ENCODE results near the gene VPS9D1.

VPS9D1 gene, protein sequence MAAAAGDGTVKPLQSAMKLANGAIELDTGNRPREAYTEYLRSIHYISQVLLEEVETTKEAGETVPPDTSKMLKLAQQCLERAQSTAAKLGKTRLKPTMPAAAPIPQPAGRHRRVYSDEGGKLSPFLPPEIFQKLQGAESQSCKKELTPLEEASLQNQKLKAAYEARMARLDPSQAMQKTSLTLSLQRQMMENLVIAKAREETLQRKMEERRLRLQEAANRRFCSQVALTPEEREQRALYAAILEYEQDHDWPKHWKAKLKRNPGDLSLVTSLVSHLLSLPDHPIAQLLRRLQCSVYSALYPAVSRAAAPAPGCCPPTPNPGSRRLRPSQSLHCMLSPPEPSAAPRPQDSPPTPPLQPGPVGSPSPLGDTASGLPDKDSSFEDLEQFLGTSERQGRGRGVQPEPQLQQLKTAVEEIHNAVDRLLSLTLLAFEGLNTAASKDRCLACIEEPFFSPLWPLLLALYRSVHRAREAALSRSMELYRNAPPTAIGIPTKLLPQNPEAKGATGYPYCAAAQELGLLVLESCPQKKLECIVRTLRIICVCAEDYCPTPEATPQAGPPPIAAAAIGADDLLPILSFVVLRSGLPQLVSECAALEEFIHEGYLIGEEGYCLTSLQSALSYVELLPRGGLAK

DNA sequence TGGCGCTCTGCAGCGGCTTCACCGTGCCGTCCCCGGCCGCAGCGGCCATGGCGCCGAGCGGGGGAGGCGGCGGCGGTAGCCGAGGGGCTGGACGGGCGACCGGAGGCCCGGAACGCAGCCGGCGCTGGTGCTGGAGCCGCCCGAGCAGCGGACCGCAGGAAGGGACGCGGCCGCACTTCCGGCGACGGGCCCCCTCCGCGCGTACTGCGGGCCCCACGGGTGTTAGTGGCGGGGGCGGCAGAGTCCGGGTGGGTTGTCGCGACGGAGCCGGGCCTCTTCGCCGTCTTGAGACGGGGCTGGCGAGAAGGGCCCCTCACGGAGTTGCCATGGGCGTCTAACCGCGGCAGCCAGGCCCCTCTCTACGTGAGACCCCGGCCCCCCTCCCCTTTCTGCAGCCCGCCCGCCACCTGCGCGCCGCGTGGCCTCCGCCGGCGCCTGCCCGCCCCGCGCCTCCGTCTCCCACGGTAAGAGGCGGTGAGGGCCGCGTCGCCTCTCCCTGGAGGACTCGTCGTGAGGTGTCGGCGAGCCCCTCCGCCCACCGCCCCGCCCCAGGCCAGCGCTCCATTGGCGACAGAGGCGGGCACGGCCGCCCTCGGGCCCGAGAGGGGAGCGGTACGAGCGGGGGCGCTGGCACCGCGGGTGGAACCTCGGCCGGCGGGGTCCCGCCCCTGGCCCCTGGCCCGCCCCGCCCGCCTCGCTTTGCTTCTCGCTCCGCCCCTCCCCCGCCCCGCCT, at the start of gene VPS9D1, which contains the start of gene ZNF276:
Gene VPS9D1, minus strand, starts transcription at position 86 of the 733 bp plus-strand sequence. Its CDS starts 37 bp downstream, at position 49.
Gene ZNF276, plus strand, starts transcription at position 725 of the 733 bp plus-strand sequence. CDS start 104 bp downstream, outside the sequence.
- DNase-seq = peak; percentile 94

DNA sequence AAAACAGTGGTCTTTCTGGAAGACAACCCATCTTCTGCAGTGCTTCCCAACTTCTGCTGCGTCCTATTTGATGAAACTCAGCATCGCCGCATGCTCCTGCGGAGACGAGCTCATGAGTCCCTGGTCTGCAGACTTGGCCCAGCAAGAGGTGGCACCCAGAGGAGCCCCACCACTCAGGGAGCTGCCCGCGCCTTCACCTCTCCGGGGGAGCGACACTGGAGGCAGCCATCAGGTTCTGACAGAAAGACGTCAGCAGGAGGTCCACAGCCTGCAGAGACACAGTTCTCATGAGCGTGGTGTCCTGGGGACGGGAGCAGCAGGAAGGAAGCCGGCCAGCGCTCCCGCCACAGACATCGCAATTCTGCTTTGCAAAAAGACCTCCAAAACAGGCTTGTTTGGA, 49.7 kb upstream of the VPS9D1 start:
- no peak for DNase-seq

DNA sequence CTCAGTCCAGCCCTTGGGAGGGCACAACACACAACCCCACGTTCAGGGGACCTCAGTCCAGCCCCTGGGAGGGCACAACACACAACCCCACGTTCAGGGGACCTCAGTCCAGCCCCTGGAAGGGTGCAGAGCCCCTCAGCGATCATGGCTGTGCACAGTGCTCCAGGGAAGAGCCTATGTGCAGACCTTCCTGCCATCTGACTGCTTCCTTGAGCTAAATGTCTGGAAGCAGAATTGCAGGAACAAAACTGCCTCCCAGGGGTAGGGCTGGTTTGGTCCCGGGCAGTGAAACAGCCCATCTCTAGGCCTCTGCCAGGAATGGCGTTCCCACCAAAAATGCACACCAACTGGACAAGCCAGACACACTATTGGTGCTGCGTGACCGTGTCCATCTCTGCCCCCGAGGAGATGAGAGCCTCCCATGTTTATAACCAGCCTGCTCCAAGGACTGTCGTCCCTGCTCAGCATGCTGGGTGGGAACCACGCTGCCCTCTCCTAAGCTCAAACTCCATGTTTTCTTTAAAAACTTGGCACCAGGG, 44.7 kb upstream of the VPS9D1 start:
- no peak for DNase-seq

DNA sequence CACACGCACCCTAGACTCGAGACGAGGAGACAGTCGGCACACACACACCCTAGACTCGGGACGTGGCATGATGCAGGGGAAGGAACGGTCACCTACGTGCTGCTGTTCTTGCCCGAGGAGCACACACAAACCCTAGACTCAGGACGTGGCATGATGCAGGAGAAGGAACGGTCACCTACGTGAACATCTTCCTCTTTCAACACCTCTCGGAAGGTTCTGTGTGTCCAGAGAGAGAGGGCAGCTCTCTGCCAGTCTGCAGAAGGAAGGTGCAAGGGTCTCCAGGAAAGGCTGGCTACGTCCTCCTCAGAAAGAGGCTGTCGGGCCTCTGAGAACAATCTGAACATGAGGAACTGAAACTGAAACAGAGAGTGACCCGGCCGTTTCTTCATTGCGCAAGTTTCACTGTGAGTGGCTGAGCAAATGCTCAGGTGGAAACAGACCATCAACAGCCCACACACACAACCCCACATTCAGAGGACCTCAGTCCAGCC, 44.1 kb upstream of the VPS9D1 start:
- peak; percentile 84 for DNase-seq

DNA sequence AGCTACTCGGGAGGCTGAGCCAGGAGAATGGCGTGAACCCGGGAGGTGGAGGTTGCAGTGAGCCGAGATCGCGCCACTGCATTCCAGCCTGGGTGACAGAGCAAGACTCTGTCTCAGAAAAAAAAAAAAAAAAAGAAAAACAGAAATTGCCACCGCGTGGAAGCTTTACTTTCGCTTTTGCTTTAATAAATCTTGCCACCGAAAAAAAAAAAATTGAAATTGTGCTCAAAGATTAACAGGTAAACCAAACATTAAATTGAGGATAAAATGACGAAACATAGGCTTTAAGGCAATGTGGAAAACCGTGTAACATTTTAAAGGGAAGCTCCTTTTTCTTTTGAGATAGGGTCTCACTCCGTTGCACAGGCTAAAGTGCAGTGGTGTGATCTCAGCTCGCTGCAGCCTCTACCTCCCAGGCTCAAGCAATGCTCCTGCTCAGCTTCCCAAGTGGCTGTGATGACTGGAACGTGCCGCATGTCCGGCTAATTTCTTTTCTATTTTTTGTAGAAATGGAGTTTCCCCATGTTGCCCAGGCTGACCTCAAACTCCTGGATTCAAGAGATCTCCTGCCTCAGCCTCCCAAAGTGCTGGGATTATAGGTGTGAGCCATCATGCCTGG, 40.7 kb upstream of the VPS9D1 start:
- peak; percentile 46 for DNase-seq

DNA sequence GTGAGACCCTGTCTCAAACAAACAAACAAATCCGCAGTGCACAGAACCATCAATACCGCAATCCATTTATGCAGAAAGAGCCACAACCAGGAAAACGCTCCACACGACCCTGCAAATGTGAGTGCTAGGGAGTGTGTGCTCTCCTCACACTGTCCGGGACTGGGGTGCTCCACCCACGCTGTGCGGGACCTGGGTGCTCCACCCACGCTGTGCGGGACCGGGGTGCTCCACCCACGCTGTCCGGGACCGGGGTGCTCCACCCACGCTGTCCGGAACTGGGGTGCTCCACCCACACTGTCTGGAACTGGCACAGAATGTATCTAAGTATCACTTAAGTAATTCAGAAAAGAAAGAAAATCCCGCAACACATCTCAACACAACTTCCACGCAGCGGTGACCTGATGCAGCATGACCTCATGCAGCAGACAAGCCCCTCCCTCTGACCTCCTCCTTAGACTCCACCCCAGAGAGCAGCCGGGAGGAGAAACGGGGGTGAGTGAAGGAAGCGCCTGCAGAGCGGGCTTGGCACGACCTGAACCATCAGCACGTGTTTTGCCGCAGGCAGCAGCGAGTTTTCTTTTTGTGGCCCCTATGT, 39.1 kb upstream of the VPS9D1 start:
- DNase-seq = no peak

DNA sequence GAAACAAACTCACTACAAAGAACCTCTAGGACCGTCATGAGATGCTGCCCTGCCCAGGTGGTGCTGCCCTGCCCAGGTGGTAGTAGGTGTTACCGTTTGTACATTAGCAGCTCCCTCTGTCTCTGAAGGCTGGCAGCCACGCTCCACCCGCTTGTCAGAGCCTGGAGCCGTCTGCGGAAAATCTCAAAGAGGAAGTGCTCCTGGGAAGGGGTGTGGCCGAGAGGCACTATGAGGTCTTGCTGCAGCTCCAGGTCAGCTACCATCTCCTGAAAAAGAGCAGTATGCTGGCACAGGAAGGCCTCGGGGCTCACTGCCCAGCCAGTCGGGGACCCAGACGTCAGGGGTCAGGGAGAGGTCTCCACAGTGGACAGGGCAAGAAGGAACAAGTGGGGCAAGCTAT, 28.9 kb upstream of the VPS9D1 start:
- DNase-seq = peak; percentile 77

DNA sequence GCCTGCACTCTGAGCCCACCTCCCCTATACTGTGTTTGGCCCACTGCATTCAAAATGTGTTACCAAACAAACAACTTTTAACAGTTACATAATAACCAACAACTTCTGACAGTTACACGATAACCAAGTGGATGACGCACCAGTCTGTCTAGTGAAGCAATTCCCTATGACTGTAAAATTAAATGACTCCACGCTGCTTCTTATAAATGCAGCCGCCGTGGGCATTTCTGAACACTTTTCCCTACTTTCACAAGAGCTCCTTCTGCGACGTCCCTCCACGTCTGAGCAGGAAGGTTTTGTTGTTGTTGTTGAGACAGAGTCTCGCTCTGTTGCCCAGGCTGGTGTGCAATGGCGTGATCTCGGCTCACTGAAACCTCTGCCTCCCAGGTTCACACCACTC, 28.2 kb upstream of the VPS9D1 start:
- no peak for DNase-seq

DNA sequence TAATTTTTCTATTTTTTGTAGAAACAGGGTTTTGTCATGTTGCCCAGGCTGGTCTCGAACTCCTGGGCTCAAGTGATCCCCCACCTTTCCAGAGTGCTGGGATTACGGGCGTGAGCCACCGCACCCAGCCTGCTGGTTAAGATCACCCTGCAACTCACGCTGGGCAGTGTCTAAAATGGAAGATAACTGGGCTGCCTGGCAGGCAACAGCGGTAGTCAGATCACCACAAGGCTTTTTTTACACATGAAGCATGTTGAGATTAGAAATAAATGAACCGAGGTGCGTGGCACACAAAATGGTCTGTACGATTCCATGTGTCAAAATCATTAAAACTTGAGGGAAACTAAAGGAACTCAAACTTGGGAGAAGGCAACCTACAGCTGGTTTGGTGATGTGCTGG, 27.4 kb upstream of the VPS9D1 start:
- DNase-seq = peak; percentile 52

DNA sequence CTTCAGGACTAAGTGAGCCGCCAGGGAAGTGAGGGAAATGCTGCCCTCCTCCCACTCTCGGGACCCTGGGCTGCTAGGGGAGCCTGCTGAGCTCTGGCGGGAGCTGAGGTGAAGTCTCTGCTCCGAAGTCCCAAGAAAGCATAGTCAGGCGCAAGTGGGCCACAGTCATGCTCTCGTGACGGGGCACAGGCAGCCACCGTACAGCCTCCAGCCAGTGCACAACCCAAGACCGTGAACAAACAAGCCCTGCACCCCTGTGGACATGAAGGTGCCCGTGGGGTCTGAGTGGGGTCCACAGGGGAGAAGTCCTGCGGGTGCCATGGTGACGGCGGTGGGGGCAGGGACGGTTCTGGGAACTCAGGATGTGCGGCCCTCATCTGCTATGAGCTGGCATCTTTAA, 25.3 kb upstream of the VPS9D1 start:
- DNase-seq = no peak

DNA sequence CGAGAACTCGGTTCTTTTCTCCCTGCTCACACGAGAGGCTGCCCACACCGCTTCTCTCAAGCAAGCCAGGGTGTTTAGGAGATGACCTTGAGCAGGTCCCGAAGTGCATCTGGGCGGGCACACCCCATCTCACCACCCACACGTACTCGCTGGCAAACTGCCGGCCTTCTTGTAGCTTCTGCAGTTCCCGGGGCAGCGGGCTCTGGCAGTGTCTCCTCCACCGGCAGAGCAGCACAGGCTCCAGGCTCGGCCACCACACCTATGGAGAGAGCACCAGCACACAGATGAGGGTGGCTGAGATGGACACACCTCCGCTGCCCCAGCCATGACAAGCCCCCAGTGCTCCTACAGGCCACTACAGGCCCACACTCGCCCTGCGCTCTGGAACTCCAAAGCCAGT, 24.1 kb upstream of the VPS9D1 start:
- DNase-seq = no peak

DNA sequence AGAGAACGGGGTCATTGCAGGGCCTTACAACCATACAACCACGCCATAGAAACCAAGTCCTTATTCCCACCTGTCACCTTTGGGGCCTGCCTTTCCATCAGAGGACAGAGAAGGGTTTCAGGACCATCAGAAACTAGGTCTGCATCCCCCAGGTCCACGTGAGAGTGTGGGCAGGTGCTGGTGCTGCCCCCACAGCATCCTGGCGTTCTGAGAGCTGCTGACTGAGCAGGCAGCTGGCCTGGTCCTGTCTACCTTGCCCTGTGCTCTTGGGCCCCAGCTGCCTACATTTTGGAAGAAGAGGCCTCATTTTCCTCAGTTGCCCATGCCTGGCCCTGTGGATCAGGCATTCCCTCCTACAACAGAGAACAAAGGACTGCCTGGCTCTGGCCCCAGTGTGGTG, 22.2 kb upstream of the VPS9D1 start:
- DNase-seq = no peak

DNA sequence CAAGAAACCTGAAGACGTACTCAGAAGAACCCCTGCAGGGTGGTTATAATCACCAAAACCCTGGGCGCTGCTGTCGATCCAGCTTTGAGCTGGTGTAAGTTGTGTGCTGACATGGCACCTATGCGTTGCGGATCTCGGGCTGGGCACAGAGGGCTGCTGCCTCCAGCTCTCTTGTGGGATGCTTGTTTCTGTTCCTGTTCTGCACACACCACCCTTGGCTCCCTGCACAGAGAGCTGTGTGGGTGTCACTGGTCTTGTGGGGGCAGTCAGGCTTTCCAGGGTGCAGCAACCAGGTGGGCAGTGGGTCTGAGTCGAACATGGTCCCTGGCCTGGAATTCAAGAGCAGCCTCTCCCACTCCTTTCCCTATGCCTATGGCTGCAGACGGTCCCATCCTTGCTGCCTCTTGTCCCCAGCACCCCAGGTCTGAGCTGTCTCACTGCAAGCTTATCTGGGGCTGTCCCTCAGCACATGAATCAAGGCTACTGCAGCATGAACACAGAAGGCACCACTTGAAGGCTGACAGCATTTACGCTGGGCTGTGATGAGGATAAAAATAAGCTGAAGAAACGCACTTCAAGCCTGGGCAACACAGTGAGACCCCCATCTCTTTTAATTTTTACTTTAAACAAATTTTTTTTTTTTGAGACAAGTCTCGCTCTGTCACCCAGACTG, 20.8 kb upstream of the VPS9D1 start:
- DNase-seq = no peak

DNA sequence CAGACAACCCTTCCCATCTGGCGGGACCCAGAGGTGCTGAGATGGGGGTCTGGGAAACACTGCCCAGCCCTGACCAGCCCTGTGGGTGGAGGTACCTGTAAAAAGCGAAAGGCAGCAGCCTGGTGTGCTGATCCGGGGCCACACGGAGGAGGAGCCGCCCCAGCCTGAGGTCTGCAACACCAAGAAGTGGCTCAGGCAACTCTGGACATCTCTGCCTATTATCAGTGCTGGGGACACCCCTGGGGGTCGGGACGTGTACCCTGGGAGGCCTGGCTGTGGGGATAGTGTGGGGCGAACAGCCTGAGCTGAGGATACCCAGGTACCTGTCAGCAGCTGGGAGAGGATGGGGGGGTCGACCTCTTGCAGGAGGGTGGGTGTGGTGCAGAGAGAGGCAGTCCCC, 18.7 kb upstream of the VPS9D1 start:
- no peak for DNase-seq

DNA sequence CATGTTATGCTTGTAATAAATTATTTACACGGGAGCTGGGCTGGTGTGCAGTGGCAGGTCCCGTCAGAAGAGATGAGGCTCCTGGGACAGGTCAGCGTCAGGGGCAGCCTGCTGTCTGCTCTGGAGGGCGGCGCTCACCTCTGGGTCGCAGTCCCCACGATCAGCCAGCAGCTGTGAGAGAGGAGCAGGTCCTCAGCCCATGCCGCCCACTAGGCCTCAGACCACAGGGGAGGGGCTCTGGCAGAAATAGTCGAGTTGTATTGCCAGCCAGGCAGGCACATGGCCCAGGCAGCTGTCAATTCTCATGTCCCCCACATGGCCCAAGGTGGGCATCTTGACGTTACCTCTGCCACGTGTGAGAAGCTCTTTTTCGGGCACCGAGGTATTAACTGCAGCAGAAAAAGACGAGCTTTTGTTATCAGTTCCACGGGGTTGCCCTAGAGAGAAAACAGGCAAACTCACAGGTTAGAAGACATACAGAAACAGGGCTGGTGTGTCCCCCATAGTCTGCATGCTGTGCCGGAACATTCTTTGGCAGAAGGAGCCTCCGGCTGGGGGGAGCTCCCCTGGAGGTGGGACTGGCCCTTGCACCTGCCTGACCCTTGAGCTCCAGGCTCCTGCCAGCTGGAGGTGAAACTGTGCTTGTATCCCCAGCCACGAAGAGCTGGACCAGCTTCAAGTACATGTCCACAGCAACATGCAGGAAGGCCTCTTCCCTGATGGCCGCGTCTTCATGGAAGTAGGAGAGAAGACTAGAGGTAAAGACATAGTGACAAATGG, 18.0 kb upstream of the VPS9D1 start:
- no peak for DNase-seq

DNA sequence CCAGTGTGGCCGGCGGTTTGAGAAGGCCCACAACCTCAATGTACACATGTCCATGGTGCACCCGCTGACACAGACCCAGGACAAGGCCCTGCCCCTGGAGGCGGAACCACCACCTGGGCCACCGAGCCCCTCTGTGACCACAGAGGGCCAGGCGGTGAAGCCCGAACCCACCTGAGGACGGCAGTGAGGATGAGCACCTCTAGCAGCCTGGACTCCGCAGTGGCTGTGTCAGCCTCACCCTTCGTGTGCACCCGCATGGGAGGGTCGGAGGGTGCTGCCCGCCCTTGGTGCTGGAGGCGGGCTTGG, 17.3 kb upstream of the VPS9D1 start:
- DNase-seq = no peak

DNA sequence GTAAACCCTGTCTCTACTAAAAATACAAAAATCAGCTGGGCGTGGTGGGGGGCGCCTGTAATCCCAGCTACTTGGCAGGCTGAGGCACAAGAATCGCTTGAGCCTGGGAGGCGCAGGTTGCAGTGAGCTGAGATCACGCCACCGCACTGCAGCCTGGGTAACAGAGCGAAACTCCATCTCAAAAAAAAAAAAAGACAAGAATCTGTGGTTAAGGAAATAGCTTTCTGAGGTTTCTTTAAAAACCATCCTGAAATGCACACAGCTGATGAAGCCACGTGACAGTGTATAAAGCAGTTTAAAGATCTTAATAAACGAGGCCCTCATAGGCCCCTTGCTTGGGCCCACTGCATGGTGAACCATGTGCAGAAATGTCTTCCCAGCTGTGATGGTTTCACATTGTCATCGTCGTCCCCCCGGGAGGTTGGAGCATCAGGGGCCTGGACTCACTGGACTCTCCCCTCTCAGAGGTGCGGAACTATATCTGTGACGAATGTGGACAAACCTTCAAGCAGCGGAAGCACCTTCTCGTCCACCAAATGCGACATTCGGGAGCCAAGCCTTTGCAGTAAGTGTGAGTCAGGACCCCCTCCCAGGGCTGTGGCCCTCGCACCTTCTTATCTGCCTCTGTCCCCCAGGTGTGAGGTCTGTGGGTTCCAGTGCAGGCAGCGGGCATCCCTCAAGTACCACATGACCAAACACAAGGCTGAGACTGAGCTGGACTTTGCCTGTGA, 16.8 kb upstream of the VPS9D1 start:
- DNase-seq = peak; percentile 67

DNA sequence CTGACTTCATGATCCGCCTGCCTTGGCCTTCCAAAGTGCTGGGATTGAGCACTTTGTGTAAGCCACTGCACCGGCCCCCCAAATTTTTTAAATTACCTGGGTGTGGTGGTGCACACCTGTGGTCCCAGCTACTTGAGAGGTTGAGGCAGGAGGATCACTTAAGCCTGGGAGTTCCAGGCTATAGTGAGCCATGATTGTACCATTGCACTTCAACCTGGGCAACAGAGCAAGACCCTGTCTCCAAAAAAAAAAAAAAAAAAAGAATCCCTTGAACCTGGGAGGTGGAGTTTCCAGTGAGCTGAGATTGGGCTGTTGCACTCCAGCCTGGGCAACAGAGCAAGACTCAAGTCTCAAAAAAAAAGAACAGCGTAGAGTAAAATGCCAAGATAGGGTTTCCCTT, 15.9 kb upstream of the VPS9D1 start:
- DNase-seq = no peak

DNA sequence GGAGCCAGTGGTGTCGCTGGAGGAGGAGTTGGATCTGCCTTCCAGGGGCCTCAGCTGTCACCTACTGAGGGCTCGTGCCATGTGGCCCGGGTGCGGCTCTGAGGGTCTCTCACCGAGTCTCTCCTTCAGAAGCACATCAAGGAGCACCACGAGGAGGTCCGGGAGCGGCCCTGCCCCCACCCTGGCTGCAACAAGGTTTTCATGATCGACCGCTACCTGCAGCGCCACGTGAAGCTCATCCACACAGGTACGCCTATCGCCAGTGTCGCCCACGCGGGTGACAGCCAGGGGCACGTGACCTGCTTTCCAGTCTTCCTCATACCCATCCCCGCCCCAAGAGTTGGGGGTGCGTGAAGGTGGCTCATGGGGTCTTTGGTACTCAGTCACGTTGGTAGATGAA, 13.1 kb upstream of the VPS9D1 start:
- DNase-seq = no peak

DNA sequence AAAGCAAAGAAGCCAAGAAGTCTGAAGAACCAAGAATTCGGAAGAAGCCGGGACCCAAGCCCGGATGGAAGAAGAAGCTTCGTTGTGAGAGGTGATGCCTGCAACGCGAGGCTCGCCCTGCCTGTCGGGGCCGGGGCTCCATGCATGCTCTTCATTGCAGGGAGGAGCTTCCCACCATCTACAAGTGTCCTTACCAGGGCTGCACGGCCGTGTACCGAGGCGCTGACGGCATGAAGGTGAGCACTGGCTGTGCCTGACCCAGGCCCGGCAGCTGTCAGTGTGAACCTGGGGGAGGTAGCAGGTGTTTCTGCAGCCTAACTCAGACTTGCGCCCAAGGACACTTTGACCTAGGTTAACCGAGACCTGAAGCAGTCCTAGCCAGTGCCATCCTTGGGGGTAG, 12.6 kb upstream of the VPS9D1 start:
- no peak for DNase-seq

DNA sequence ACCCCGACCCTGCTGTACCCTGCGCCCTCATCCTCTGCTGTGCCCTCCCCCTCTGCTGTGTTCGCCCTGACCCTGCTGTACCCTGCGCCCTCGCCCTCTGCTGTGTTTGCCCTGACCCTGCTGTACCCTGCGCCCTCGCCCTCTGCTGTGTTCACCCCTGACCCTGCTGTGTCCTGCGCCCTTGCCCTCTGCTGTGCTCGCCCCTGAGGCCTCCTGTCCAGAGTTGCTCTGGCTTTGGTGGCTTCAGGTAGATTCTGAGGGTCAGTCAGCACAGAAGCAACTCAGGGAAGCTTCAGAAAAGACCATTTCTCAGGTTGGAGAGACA, 12.2 kb upstream of the VPS9D1 start:
- no peak for DNase-seq

Data from hematopoietic multipotent progenitor cell treated with erythropoietin and hydrocortisone succinate and interleukin-3 and kit ligand, for 4 days (in vitro differentiated cells).